ENCODE measurements around the gene WDFY1.
A peak's percentile ranks its signal among the peaks of the same experiment; 100 is the strongest.

The WDFY1 gene, protein sequence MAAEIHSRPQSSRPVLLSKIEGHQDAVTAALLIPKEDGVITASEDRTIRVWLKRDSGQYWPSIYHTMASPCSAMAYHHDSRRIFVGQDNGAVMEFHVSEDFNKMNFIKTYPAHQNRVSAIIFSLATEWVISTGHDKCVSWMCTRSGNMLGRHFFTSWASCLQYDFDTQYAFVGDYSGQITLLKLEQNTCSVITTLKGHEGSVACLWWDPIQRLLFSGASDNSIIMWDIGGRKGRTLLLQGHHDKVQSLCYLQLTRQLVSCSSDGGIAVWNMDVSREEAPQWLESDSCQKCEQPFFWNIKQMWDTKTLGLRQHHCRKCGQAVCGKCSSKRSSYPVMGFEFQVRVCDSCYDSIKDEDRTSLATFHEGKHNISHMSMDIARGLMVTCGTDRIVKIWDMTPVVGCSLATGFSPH

DNA sequence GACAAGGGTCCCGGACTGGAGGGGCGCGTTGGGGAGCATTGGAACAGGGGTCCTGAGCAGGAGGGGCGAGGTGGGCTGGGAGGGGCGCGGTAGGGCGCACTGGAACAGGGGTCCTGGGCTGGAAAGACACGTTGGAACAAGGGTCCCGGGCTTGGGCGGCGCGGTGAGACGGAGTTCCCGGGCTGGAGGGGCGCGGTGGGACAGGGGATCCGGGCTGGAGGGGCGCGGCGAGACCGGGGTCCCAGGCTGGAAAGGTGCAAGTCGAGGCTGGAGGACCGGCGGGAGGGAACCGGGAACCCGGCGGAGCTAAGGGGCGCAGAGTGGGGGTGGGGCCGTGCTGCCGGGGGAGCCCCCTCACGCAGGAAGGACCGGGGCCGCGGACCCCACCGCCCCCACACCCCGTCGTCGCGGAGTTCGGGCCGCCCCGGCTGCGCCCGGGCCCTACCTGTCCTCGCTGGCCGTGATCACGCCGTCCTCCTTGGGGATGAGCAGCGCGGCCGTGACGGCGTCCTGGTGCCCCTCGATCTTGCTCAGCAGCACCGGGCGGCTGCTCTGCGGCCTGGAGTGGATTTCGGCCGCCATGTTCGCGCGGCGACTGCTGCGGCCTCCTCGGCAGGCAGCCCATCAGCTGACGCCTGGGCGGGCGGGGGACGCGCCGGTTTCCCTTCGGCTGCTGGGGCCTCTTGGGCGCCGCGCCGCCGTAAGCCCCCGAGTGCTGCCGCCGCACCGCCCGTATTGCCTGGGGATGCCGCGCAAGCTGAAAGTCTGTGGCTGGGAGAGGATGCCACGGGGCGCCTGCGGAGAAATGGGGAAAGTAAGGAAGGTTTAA lies at the start of gene WDFY1:
Gene WDFY1, minus strand, starts transcription at position 633 of the 829 bp plus-strand sequence. Its CDS starts 51 bp downstream, at position 582.
- peak; percentile 54 to 77 for DNase-seq

GRCh38 chr2:223994562-223995162 lies 49.5 kb upstream of the WDFY1 start:
- DNase-seq, result no peak

DNA sequence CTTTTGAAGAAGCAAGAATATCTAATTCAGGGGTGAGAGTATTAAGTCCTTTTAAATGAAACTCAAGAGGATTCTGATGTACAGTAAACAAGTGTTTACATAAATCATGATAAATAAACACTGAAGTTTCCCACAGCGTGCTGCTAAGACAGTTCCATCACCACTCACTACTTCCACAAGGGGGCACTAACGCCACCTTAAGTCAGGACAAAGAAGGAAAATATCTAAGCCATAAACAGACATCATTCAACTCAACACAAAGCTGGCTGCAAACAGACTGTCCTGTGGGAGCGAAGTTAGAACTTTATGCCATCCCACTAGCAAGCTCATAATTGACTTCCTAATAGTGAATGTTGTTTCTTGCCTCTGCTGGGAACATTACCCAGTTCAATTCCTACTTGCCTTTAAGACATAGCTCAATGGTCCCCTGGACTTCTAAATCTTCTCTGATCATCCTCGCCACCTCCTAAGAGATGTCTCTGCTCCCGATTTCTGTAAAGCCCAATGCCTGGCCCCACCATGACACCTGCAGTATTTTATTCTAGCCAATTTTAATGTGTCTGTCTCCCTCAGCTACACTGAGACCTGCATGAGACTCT lies 48.6 kb upstream of the WDFY1 start:
- peak; percentile 30 to 62 for DNase-seq

GRCh38 chr2:223991611-223992010 lies 46.5 kb upstream of the WDFY1 start:
- DNase-seq, result no peak

DNA sequence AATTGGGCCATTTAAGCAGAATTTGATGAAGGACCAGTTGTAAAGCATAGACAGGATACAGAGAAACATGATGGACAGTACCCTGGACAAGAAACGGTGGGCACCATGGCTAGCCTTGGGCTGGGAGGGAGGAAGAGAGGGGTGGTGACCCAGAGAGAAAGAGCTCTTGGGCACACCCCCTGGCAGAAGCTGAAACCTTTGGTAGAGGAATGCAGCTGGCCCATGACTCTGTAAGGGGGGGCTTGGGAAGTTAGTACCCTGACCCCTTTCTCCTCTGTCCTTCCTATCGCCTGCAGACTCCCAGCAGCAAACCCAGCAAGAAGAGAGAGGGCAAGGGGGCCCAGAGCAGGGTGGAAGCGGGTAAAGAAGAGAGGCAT lies 44.7 kb upstream of the WDFY1 start:
- DNase-seq, result no peak

DNA sequence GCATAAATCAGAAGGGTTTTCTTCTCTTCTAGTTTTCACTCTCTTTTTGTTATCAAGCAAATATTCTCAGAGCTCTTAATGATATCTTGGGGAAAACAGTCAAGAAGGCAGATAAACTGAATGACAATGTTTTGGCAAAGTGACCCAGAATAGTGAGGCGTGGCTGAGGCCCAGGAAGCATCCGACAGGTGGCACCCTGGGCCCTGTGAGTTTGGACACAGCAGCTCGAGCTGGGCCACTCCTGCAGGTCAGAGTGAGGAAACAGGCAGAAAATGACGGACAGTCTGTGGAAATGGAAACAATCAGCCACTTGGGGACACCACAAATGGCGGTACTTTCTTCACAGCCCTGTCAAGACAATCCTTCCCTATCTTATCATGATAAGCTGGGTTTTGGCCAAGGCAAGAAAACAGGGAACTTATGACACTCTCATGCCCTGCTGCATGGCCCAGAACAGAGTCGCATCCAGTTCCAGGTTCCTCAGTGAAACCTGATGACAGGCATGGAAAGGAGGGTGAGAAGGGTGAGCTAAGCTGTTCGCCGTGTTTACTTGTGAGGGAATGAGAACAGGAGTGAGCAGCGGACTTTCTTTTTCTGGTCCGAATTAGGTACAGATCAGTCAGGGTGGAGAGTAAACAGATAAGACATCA lies 44.2 kb upstream of the WDFY1 start:
- no peak for DNase-seq

DNA sequence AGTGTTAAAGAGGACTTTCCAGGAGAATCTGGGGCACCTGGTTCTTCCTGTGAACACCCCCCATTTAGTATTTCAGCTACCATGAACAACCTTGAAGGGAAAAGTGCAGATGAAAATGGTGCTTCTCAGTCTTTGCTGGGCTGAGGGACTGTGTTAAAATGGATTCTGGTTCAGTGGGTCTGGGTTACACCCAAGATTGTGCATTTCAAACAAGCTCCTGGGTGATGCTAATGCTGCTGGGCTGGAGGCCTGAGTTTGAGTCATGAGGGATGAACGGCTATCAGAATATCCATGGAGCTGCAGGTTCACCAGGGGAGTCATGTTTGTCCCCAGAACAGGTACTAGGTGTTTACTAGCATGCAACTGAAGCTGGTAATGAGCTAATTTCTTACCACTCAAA lies 36.1 kb upstream of the WDFY1 start:
- DNase-seq, result no peak

DNA sequence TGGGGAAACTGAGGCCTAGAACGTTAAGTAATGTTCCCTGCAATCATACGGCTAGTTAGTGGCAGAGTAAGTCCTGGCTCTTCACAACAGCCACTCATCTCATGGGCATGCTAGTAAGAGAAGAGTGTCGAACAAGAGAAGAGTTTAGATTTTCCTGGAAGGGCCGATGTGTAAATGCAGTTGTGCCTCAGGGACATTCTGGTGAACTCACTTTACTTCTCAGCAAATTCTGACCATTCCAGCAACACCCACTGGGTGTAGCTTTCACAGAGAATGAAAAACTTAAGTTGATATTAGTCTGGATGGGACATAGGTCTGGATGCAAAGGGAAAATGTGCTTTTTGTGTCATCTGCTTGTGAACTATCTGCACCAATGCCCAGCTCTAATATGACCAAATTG lies 35.7 kb upstream of the WDFY1 start:
- DNase-seq, result no peak

DNA sequence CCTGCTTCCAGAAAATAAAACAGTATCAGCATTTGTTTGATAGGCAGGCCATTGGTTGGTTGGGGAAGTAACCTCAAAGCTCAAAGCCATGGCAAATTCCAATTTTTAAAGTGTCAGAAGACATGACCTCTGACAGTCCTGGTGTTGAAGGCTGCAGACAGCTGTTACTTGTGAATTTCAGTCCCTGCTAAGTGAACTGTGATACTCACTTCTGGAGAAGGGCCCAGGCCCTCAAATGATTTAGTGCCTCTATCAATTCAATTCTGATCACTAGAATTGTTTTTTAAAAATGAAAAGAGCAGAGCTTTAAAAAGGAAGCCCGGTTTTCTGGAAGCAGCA lies 35.2 kb upstream of the WDFY1 start:
- no peak for DNase-seq

GRCh38 chr2:223979730-223980396 lies 34.7 kb upstream of the WDFY1 start:
- no peak for DNase-seq

DNA sequence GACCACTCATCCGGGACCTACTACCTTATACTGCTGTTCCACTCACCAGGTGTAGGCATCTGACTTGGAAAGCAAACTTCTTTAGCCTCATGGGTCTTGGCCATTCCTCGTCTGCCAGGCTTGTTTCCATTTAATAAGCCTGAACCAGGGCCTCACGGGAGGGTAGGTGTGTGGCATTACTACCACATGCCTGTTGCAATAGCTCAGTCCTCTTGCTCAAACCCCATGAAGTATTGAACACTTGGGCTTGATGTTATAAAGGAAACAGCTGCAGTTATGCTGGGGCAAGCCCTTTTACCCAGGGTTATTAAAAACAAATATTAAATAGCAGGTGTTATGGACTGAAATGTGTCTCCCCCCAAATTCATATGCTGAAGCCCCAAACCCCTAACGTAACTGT lies 33.3 kb upstream of the WDFY1 start:
- no peak for DNase-seq

DNA sequence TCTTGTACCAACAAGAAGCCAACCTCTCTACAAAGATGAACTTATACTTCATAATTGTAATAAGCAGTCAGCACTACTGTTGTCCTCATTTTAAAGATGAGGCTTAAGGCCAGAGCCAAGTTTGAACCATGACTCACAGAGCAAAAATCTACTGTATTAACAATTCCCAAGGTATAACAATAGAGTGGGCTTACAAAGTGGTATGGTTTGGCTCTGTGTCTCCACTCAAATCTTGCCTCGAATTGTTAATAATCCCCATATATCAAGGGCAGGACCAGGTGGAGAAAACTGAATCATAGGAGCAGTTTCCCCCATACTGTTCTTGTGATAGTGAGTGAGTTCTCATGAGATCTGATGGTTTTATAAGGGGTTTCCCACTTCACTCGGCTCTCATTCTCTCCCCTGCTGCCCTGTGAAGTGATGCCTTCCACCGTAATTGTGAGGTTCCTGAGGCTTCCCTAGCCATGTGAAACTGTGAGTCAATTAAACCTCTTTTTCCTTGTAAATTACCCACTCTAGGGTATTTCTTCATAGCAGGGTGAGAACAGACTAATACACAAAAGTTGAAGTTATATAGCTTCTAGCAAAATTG lies 31.6 kb upstream of the WDFY1 start:
- DNase-seq, result no peak

DNA sequence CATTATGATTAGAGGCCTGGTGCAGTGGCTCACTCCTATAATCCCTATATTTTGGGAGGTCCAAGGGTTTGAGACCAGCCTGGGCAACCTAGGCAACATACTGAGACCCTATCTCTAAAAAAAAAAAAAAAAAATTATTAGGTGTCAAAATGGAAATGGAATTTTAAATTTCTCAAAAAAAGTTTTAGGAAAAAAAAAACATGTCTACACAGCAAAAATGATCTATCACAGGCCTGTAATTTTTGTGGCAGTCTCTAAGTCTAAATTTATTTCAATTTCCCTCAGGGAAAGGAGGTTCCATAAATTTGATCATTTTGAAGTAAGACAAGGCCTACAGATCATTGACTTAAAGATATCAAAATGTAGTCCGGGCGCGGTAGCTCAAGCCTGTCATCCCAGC lies 28.5 kb upstream of the WDFY1 start:
- DNase-seq, result no peak

GRCh38 chr2:223972656-223973102 lies 27.5 kb upstream of the WDFY1 start:
- DNase-seq, result no peak

- DNase-seq, result no peak
Measured at GRCh38 chr2:223971731-223972130, 26.6 kb upstream of the WDFY1 start.

- peak; percentile 9 to 59 for DNase-seq
Measured at GRCh38 chr2:223970343-223971128, 25.4 kb upstream of the WDFY1 start.

GRCh38 chr2:223969856-223970255 lies 24.7 kb upstream of the WDFY1 start:
- DNase-seq, result no peak

DNA sequence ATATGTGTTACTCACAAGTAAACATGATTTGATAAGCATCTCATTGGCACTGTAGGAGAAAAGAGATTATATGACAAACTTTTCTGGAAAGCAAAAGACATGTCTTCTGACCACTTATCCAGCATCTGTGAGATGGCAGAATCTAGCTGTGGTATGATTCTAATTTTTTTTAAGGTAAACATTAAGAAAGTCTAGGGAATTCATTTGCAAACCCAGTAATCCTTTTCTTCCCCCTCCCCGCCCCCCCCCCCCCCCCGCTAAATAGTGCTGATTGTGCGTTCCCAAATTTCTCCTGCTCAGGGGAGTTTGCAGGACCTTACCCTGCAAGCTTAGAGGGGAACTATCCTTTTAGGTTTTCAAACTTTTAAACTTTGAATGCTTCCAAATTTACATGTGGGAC lies 24.2 kb upstream of the WDFY1 start:
- no peak for DNase-seq

- no peak for DNase-seq
Measured at GRCh38 chr2:223967981-223968380, 22.8 kb upstream of the WDFY1 start.

- DNase-seq, result no peak
Measured at GRCh38 chr2:223959688-223960087, 14.6 kb upstream of the WDFY1 start.
